T47D (cell line): ENCODE measurements around the gene ATP5MK.
A peak's percentile ranks its signal among the peaks of the same experiment; 100 is the strongest.
"Not testable (repeated sequence)": the region's sequence is repeated elsewhere in the genome, so short reads cannot be mapped to it uniquely, and the experiment has no call there.

Experiments used
- DNase-seq, 2 experiments: peaks; one replicate each; pipeline versions ENCODE4 v3.0.0 to v3.0.0-alpha.2; 2011 to 2012; ENCODE audit warnings: low read depth in 1 of 2, low spot score in 1 of 2
- JUND ChIP-seq: IDR thresholded peaks from 2 replicates; pipeline ENCODE4 v1.6.1; 2012; ENCODE audit warnings: low read depth
- in situ Hi-C: cut with HindIII; loops from 2 replicates; pipeline ENCODE4 v1.10.0; 2016; ENCODE audit warnings: low sequenced_read_pairs, low pct_unique_long_range_greater_than_20kb

Gene ATP5MK

GRCh38 chr10:103427866-103428265 lies 31.6 kb upstream of the ATP5MK start:
- TF ChIP-seq JUND: no peak
- DNase-seq: no peak
- in situ Hi-C loops: no loop called here

DNA sequence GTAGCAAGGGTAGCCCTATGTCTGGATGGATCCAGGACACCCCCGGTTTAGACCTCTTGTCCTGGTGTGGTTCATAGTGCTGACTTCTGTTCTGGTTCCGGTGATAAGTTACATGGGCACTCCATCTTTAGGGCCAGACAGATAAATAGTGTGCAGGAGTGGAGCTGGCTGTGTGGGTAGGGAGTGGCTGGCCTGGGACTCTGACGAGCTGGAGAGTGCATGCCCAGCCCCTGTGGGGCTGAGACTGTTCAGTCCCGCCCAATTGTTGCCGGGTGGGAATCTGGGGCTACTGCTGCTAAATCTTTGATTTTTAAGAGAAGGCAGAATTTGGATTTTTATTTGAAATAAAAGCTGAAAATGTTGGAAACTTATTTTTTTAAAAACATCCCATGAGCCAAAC lies 27.5 kb upstream of the ATP5MK start:
- in situ Hi-C loops: no loop called here
- TF ChIP-seq JUND: no peak
- DNase-seq: no peak

DNA sequence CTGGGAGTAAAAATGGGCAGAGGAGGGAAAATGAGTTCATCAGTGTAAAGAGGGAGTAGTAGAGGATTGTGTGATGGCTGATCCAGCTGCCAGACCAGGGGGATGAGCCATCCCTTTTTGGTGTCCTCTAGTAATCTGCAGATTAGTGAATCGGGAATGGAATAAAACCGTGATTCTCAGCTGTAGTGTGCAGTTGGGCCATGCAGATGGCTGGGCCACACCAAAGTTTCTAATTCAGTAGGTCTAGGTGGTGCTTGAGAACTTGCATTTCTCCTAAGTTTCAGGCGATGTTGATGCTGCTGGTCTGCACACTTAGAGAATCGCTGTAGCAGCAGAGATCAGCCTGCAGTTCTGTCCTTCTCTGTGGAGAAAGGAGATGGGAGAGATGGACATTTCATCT lies 22.8 kb upstream of the ATP5MK start:
- in situ Hi-C loops: no loop called here
- no peak for DNase-seq
- TF ChIP-seq JUND: no peak

- in situ Hi-C loops: no loop called here
- no peak for DNase-seq
- no peak for TF ChIP-seq JUND
These were observed 21.3 kb upstream of the ATP5MK start for GRCh38 chr10:103417601-103418000.

GRCh38 chr10:103417148-103417469 lies 20.8 kb upstream of the ATP5MK start:
- in situ Hi-C loops, DNase-seq: not testable (repeated sequence)

DNA sequence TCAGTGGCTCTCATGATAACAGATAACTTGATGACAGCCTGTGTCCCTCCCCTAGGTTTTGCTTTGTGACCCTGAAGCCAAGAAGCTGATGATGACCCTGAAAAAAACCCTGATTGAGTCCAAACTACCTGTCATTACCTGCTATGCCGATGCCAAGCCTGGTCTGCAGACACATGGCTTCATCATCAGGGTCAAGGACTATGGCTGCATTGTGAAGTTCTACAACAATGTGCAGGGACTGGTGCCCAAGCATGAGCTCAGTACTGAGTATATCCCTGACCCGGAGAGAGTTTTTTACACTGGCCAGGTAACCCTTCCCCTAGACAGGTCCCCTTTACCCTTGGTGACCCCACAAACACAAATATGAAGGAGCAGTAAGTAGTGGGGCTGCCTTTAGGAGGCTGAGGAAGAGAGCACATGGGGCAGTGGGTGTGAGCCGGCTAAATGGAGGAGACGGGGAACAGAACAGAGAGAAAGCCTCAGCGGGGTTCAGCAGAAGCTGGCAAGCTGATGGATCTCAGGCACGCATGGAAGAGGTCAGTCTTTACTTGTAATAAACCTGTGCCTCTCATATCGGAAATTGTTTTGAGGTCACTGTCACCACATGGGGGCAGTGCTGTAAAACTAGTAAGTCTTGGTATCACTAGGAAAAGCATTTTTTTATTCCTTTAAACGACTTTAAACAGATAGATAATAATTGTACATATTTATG lies 20.3 kb upstream of the ATP5MK start:
- in situ Hi-C loops: no loop called here
- DNase-seq: peak; percentile 9 to 60
- no peak for TF ChIP-seq JUND

DNA sequence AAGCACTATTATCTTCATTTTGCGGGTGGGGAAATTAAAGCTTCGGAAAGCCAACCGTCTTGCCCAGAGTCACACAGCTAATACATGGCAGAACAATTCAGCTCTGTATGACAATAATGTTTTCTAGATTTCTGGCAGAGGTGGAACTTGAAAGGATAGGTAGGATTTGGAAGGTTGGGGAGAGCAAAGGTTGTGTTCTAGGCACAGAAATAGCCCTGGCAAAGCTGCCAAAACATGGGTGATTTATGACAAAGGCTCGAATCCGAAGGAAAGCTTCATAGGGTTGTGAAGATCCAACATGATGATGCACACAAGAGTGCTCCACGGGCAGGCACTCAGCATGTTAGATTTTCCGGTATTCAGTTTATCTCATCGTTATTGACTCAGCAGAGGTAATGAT lies 19.3 kb upstream of the ATP5MK start:
- DNase-seq: no peak
- in situ Hi-C loops: no loop called here
- TF ChIP-seq JUND: no peak

DNA sequence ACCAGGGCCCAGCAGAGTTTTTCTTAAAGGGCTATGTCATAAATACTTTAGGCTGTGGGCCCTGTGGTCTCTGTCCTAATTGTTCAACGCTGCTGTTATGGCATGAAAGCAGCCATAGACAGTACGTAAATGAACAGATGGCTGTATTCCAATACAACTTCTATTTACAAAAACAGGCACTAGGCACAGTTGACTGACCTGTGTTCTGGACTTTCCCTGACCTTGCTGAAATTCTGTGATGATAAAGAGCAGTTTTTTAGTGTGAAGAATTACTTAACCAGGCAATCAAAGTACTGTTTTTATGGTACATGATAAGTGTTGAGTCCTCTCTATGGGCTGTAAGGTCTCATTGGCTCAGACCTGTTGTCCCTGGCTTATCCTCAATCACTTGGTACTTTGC lies 17.3 kb upstream of the ATP5MK start:
- TF ChIP-seq JUND: no peak
- DNase-seq: no peak
- in situ Hi-C loops: no loop called here

- TF ChIP-seq JUND: no peak
- DNase-seq: peak in 1 of 2 experiments; percentile 6
- in situ Hi-C loops: no loop called here
These were observed 1.0 kb upstream of the ATP5MK start for GRCh38 chr10:103397191-103397825.

DNA sequence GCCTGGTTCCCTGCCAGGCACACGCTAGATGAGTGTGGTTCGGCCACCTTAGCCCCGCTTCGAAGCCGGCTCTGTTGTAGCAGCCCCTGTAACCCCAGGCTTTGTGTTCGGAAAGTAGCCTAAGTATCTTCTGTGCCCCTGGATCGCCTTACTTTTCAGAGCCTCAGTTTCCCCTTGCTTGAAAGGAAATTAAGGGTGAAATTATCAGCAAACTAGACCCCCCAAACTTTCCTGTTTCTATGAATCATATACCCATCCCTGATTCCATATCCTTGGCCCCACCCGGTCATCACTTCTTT lies 463 bp upstream of the ATP5MK start:
- no peak for TF ChIP-seq JUND
- in situ Hi-C loops: no loop called here
- no peak for DNase-seq

DNA sequence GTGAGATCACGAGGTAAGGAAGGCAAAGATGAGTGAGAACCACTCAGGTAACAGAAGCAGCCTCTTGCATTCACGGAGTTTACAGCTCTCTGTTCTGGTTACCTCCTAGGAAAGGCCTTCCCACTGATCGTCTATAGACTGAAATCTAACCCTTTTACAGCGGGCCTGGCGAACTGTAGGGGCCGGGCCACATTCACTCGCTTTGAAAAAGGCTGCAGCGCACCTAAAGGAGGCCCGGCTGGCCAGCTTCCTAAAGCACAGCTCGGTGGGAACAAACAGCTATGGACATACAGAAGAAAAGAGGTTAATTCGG lies 565 bp downstream of the ATP5MK start:
- in situ Hi-C loops: no loop called here
- TF ChIP-seq JUND: no peak
- DNase-seq: peak in 1 of 2 experiments; percentile 19

DNA sequence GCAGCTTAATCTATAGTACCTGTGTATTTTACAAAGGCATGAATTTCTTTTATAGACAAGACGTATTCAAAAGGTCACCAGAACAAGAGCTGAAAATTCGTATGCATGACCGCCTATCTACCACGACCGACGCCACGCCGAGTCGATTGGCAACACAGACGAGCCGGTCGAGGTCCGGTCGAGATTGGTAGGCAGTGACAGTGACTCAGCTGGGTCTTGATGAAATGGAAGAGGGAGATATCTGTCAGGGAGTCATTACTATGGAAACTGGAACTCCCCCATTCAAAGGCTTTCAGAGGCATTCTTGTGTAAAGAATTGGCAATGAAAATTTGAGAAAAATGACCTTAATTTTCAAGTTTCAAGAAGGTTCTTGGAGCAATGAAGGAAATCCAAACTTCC lies 2.1 kb downstream of the ATP5MK start:
- TF ChIP-seq JUND: no peak
- in situ Hi-C loops: no loop called here
- DNase-seq: no peak

DNA sequence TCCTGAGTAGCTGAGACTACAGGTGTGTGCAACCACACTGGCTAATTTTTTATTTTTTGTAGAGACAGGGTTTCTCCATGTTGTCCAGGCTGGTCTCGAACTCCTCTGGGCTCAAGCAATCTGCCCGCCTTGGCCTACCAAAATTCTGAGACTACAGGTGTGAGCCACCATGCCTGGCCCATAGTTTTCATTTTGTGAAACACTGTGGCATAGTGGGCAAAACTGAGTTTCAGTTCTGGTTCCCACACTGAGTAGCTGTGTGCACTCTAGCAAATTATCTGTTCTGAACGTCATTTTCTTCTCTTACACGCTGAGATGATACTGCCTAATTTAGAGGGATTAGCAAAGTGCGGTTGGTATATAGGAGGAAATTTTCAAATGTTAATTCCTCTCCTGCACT lies 13.5 kb downstream of the ATP5MK start:
- DNase-seq: no peak
- TF ChIP-seq JUND: no peak
- in situ Hi-C loops: no loop called here

DNA sequence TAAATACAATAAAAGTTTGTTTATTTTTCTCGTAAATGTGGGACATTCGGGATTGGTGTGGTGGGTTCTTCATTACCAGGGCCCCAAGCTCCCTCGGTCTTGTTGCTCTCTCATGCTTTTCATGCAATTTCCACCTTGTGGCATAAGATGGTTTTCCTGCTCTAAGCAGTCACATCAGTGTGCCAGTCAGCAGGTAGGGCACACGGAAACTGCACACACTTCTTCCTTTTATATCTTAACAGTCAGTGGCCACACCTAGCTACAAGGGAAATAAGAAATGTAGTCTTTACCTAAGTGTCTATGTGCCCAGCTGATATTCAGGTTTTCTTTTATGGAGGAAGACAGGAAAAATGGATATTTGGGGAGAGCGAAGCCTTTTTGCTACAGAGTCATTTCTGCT lies 22.0 kb downstream of the ATP5MK start:
- in situ Hi-C loops: no loop called here
- TF ChIP-seq JUND: no peak
- DNase-seq: no peak
